Suprapubic skin (tissue), 2 donors: ENCODE measurements around the gene AKR7A3.

Experiments used
- EP300 ChIP-seq: sonication (generic); formaldehyde crosslinking; IDR thresholded peaks from one replicate; pipeline ENCODE4 v1.6.1; 2017; ENCODE audit warnings: antibody characterized with exemption
- POLR2A ChIP-seq, 2 donors: fragments of 450-650 bp; IDR thresholded peaks; one replicate each; pipeline ENCODE4 v1.6.1; 2017; ENCODE audit warnings: antibody characterized with exemption in 2 of 2, mild to moderate bottlenecking in 2 of 2, moderate library complexity in 2 of 2

- TF ChIP-seq POLR2A (IDR thresholded peaks at IDR 0.05) (no peak), EP300 (no peak)
Measured at GRCh38 chr1:19317126-19317910, 28.7 kb upstream of the AKR7A3 start.
